HK-2 (cell line): ENCODE data around the gene LMO7.
"Not testable (repeated sequence)": the region's sequence is repeated elsewhere in the genome, so short reads cannot be mapped to it uniquely, and the experiment has no call there.

ENCODE experiments used
- DNase-seq: peaks from one replicate; pipeline ENCODE4 v3.0.0-alpha.2; 2018; ENCODE audit not compliant: unreplicated experiment

Gene LMO7

GRCh38 chr13:75647126-75647784 lies 11.1 kb downstream of the LMO7 start:
- no peak for DNase-seq

GRCh38 chr13:75648446-75648845 lies 12.3 kb downstream of the LMO7 start:
- no peak for DNase-seq

- DNase-seq: no peak
Measured at GRCh38 chr13:75651013-75651412, 14.9 kb downstream of the LMO7 start.

GRCh38 chr13:75652726-75653125 lies 16.6 kb downstream of the LMO7 start:
- DNase-seq: no peak

- no peak for DNase-seq
Measured at GRCh38 chr13:75656425-75656989, 20.4 kb downstream of the LMO7 start.

- no peak for DNase-seq
Measured at GRCh38 chr13:75657111-75657510, 21.0 kb downstream of the LMO7 start.

- DNase-seq: no peak
Measured at GRCh38 chr13:75660694-75661093, 24.6 kb downstream of the LMO7 start.

- no peak for DNase-seq
Measured at GRCh38 chr13:75661443-75661842, 25.3 kb downstream of the LMO7 start.

GRCh38 chr13:75666646-75667351 lies 30.7 kb downstream of the LMO7 start:
- no peak for DNase-seq

- DNase-seq: no peak
Measured at GRCh38 chr13:75669706-75670105, 33.6 kb downstream of the LMO7 start.

- DNase-seq: no peak
Measured at GRCh38 chr13:75670496-75670895, 34.4 kb downstream of the LMO7 start.

GRCh38 chr13:75675421-75675820 lies 39.3 kb downstream of the LMO7 start:
- DNase-seq: no peak

- no peak for DNase-seq
Measured at GRCh38 chr13:75679459-75679858, 43.3 kb downstream of the LMO7 start.

GRCh38 chr13:75680251-75680650 lies 44.1 kb downstream of the LMO7 start:
- not testable (repeated sequence) for DNase-seq

GRCh38 chr13:75682326-75682725 lies 46.2 kb downstream of the LMO7 start:
- DNase-seq: no peak

- no peak for DNase-seq
Measured at GRCh38 chr13:75685239-75685697, 49.1 kb downstream of the LMO7 start.

GRCh38 chr13:75687150-75687763 lies 51.1 kb downstream of the LMO7 start:
- DNase-seq: no peak

GRCh38 chr13:75689686-75690085 lies 53.6 kb downstream of the LMO7 start:
- DNase-seq: no peak

GRCh38 chr13:75690607-75691006 lies 54.5 kb downstream of the LMO7 start:
- no peak for DNase-seq

GRCh38 chr13:75691183-75691582 lies 55.1 kb downstream of the LMO7 start:
- DNase-seq: no peak

- DNase-seq: no peak
Measured at GRCh38 chr13:75693227-75693626, 57.1 kb downstream of the LMO7 start.

- DNase-seq: no peak
Measured at GRCh38 chr13:75694722-75695121, 58.6 kb downstream of the LMO7 start.

GRCh38 chr13:75695908-75696307 lies 59.8 kb downstream of the LMO7 start:
- peak; percentile 73 for DNase-seq
